Measurements from ENCODE around the gene CNOT4.

GRCh38 chr7:135536150-135536549, 26.2 kb upstream of the CNOT4 start:
- TF ChIP-seq CTCF (conservative IDR thresholded peaks at IDR 0.05 in 1 of 2, IDR thresholded peaks at IDR 0.05 in 1 of 2; ENCODE audit: extremely low read depth in 1 of 2, insufficient read depth in 1 of 2, low read depth in 1 of 2, low read length in 2 of 2), result no peak
- no peak for TF ChIP-seq EZH2 (IDR thresholded peaks at IDR 0.05; ENCODE audit: borderline replicate concordance, low read length)
